NCI-H2081 treated with DMSO at 0.1 percent for 48 hours (cell line): ENCODE data around the gene KCNJ18.
"Not testable (repeated sequence)": the region's sequence is repeated elsewhere in the genome, so short reads cannot be mapped to it uniquely, and the experiment has no call there.

Experiments used
- DNase-seq: peaks from one replicate; lab custom pipeline; 2025; lab: John Stamatoyannopoulos, UW

The KCNJ18 gene

GRCh38 chr17:21671437-21671836, 20.9 kb upstream of the KCNJ18 start:
- DNase-seq: not testable (repeated sequence)

GRCh38 chr17:21671871-21672270, 20.5 kb upstream of the KCNJ18 start:
- DNase-seq: not testable (repeated sequence)

DNA sequence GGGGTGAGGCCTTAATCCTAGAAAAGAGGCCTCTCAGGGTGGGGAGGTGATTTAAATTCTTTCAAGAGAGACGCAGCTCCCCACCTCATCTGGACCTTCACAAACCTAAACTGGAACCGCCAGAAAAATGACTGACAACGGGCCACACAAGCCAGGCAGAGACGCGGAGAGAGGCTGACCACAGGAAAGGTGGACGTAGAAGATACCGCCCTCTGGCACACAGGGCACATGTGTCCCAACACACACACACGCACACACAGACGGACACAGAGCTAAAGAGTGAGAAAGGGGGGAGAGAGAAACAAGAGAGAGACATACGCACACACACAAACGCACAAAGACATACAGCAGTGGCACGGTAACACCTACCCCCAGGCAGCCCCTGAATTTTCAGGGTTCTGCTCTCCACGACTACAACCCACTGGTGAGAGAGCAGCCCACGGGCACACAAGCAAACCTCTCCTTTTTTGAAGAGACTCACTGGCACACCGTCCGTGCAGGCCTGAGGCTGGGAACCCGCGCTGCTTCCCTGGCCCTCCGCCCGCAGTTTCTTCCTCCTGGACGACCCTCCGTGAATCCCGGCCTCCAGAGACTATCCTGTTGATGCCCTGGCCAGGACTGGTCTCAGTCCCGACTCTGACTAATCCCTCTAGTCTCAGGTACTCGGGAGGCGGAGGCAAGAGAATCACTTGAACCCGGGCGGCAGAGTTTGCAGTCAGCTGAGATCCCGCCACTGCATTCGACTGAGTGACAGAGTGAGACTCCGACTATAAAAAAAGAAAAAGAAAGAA, 18.7 kb upstream of the KCNJ18 start:
- DNase-seq: not testable (repeated sequence)

GRCh38 chr17:21674242-21674731, 18.0 kb upstream of the KCNJ18 start:
- no peak for DNase-seq

DNA sequence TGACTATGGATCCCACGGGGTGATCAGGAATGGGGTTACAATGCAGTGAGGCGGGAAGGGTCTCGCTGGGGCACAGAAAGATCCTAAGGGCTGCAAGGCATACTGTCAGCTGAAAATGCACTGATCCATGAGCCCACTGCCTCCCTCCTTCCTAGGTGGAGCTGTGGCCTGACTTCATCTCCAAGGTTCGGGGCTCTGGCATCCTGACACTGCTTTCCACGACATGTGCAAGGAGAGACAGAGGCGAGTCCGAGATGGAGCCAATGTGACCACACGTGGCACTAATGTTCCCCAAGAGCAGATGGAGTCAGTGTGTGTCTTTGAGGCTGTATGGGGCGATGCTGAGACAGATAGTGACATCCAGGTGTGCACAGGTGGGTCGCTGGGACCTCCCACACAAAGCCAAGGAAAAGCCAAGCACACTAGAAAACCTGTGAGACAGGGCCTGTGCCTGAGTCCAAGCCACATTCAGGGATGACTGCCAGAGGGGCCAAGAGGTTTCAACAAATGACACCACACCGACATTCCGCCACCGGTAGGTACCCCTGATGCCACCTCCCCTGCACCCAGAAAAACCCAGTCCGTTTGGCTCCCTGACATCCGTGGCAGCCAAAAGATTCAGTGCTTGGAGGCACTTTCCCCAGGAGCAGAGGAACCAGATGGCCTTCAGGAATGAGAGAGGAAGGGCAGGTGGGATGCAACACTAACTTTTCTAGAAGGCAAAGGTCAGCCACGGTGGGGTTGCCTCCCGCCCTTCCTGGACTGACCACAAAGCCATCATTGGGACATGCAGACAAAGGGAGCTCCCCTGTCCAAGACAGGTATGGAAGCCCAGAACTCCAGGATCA, 17.2 kb upstream of the KCNJ18 start:
- not testable (repeated sequence) for DNase-seq

DNA sequence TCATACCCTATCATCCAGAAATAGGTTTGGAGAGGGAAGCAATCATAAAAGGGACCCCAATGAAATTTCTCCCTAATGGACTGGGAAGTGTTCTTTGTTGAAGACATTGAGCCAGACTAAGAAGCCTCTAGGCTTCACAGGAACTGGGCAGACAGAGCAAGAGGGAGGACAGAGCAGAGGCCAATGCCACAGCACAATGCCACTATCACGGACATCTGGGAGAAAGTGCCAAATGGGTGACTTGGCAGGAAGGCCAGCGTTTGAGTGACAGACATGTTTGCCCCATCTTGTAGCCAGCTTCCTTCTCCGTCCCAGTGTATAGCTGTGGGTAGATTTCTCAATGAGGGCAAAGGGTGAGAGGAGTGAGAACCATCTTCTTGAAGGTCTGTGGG, 16.6 kb upstream of the KCNJ18 start:
- DNase-seq: not testable (repeated sequence)

GRCh38 chr17:21676281-21677111, 15.8 kb upstream of the KCNJ18 start:
- DNase-seq: no peak

DNA sequence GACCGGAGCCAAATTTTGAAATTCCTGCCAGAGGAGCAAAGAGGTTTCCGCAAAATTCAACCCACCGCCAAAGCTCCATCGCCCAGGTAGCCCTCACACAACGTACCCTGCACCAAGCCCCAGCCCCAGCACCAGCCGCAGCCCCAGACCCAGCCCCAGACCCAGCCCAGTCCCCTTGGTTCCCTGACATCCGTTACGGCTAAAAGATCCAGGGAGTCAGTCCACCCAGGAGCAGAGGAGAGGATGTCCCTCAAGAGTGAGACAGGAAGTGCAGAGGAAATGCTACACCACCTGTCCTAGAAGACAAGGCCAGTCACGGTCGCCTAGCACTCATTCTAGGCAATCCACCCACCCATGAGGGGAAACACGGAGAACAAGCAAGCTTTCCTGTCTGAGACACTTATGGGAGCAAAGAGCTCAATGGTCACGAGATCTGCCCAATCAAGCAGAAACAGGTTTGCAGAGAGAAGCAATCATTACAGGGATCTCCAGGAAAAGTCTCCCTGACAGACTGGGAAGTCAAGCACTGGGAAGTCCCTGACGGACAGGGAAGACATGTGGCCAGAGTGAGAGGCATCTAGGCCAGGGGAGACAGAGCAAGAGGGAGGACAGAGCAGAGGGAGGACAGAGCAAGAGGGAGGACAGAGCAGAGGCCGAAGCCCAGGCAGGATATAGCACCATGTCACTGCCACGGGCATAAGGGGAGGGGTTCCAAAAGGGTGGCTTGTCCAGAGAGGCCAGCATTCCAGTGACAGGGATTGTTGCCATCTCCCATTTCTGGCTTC, 15.0 kb upstream of the KCNJ18 start:
- DNase-seq: no peak

GRCh38 chr17:21677911-21678310, 14.4 kb upstream of the KCNJ18 start:
- no peak for DNase-seq

DNA sequence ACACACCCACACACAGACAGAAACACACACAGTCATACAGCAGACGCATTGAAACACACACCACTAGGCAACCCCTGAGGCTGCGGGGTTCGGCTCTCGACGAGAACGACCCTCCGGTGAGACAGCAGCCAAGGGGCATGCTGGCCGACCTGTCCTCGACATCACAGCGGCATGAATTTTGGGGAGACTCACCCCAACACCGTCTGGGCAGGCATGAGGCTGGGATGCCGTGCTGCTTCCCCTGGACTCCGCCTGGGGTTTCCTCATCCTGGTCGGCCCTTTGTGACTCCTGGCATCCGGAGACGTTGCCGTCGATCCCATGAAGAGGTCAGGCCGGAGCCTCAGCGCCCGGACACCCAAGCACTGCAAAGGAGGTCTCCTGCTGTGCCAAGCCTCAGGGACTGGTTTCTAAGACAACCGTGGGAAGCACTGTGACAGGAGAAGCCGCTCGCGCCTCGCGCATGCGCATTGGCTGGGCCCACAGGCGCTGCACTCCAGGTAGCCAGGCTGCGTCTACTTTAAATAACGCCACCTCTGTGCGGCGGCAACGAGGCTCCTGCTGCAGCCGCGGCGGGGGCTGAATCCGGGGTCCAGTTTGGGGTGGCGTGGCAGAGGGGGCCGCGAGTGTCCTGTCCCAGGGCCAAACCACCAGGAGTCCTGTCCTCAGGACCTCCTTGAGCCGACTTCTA, 13.8 kb upstream of the KCNJ18 start:
- DNase-seq: no peak

DNA sequence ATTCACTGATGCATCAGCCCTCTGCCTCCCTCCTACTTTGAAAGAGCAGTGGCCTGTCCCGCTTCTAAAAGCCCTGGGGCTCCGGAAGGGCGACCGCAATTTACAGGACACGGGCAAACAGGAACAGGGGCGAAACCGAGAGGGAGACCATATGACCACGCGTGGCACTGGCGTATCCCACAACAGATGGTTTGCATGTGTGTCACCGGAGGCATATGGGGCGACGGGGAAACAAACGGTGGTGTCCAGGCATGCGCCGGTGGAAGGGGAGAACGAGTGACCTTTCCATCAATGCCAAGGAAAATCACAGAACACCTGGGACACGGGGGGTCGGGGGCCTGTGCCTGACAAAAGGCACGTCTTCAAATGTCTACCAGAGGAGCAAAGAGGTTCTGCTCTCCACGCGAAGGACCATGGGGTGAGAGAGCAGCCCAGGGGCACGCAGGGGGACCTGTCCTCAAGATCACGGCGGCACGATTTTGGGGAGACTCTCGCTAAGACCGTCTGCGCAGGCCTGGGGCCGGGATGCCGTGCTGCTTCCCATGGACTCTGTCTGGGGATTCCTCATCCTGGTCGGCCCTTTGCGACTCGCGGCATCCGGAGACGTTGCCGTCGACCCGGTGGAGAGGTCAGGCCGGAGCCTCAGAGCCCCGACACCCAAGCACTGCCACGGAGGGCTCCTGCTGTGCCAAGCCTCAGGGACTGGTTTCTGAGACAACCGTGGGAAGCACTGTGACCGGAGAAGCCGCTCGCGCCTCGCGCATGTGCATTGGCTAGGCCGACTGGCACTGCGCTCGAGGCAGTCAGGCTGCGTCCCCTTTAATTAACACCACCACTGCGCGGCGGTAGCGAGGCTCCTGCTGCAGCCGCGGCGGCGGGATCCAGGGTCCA, 12.8 kb upstream of the KCNJ18 start:
- DNase-seq: no peak

DNA sequence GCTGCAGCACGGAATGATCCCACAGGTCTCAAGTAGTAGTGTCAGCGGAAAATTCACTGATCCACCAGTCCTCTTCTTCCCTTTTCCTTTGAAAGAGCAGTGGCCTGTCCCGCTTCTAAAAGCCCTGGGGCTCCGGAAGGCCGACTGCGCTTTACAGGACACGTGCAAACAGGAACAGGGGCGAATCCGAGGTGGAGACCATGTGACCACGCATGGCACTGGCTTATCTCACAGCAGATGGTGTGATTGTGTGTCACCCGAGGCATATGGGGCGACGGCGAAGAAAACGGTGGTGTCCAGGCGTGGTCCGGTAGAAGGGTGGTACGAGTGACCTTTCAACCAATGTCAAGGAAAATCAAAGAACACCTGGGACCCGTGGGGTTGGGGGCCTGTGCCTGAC, 12.0 kb upstream of the KCNJ18 start:
- no peak for DNase-seq

DNA sequence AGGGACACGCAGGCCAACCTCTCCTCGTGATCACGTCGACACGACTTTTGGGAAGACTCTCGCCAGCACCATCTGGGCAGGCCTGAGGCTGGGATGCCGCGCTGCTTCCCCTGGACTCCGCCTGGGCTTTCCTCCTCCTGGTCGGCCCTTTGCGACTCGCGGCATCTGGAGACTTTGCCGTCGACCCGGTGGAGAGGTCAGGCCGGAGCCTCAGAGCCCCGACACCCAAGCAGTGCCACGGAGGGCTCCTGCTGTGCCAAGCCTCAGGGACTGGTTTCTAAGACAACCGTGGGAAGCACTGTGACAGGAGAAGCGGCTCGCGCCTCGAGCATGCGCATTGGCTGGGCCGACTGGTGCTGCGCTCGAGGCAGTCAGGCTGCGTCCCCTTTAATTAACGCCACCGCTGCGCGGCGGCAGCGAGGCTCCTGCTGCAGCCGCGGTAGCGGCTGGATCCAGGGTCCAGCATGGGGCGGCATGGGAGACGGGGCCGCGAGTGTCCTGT, 11.4 kb upstream of the KCNJ18 start:
- not testable (repeated sequence) for DNase-seq

DNA sequence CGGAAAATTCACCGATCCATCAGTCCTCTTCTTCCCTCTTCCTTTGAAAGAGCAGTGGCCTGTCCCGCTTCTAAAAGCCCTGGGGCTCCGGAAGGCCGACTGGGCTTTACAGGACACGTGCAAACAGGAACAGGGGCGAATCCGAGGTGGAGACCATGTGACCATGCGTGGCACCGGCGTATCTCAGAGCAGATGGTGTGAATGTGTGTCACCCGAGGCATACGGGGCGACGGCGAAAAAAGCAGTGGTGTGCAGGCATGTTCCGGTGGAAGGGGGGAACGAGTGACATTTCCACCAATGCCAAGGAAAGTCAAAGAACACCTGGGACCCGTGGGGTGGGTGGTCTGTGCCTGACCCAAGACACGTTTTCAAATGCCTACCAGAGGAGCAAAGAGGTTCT, 10.7 kb upstream of the KCNJ18 start:
- not testable (repeated sequence) for DNase-seq

DNA sequence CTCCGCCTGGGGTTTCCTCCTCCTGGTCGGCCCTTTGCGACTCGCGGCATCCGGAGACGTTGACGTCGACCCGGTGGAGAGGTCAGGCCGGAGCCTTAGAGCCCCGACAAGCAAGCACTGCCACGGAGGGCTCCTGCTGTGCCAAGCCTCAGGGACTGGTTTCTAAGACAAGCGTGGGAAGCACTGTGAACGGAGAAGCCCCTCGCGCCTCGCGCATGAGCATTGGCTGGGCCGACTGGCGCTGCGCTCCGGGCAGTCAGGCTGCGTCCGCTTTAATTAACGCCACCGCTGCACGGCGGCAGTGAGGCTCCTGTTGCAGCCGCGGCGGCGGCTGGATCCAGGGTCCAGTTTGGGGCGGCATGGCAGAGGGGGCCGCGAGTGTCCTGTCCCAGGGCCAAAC, 10.2 kb upstream of the KCNJ18 start:
- not testable (repeated sequence) for DNase-seq

DNA sequence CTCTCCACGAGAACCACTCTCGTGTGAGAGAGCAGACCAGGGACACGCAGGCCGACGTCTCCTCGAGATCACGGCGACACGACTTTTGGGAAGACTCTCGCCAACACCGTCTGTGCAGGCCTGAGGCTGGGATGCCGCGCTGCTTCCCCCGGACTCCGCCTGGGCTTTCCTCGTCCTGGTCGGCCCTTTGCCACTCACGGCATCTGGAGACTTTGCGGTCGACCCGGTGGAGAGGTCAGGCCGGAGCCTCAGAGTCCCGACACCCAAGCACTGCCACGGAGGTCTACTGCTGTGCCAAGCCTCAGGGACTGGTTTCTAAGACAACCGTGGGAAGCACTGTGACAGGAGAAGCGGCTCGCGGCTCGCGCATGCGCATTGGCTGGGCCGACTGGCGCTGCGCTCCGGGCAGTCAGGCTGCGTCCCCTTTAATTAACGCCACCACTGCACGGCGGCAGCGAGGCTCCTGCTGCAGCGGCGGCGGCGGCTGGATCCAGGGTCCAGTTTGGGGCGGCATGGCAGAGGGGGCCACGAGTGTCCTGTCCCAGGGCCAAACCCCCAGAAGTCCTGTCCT, 9.1 kb upstream of the KCNJ18 start:
- DNase-seq: not testable (repeated sequence)

DNA sequence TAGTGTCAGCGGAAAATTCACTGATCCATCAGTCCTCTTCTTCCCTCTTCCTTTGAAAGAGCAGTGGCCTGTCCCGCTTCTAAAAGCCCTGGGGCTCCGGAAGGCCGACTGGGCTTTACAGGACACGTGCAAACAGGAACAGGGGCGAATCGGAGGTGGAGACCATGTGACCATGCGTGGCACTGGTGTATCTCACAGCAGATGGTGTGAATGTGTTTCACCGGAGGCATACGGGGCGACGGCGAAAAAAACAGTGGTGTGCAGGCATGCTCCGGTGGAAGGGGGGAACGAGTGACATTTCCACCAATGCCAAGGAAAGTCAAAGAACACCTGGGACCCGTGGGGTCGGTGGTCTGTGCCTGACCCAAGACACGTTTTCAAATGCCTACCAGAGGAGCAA, 8.4 kb upstream of the KCNJ18 start:
- DNase-seq: not testable (repeated sequence)

GRCh38 chr17:21684384-21684783, 7.9 kb upstream of the KCNJ18 start:
- not testable (repeated sequence) for DNase-seq
